NCI-H2171 (cell line): Measurements from ENCODE around the gene RARRES1.

Source experiments
- DNase-seq: peaks from one replicate; lab custom pipeline; 2025; lab: John Stamatoyannopoulos, UW

The RARRES1 gene

DNA sequence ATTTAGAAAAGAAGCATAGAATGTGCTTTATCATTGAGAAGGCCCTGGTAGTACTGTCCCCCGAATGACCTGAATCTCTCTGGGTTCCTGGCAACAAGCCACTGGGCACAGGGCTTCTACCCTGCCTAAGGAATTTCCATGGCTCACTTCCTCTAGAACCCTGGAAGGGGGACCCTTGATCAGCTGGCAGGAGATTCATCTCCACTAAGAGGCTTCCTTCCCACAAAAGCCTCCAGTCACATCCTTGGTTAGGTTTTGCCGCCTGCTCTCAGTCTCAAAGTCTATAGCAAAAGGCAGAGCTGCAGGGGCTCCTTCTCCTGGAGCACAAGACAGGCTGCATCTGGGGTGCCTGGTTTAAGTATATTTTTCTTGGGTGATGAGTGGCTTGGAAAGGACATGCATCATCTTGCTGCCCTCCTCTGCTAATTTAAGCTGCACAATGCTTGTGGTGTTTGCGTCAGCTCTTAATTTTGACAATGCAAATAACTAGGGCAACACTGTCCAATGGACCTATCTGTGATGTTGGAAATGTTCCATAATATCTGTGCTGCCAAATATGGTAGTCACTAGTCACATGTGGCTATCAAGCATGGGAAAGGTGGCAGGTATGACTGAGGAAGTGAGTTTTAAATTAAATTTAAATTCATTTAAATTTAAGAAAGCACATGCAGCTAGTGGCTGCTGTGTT is 33.4 kb upstream of the RARRES1 start:
- no peak for DNase-seq

DNA sequence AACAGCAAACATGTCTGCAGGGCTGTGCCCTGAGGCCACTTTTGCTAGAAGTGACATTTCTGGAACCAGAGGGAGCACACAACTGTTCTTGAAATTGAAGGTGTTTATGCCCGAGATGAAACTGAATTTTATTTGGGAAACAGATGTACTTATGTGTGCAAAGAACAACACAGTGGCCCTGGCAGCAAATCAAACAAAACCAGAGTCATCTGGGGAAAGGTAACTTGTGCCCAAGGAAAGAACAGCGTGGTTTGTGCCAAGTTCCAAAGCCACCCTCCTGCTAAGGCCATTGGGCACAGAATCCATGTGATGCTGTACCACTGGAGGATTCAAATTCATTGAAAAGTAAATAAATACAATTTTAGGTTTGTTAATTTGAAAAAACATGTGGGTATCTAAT is 31.2 kb upstream of the RARRES1 start:
- no peak for DNase-seq

DNA sequence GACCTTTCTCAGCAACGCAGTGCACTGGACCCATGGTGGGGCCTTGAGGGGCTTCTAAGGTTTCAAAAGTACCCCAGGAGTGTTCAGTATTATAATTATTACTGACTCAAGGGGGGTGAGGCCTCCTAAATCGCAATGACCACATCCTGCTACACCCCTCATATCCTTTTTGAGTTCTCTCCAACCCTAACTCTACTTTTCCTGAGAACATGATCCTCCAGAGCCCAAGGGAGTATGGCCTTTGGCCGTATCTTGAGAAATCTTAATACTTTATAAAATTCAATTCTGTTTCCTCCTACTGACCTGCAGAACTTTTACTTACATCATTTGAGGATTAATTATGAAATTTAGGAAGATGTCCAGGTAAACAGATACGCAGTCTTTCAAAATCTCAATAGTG is 30.4 kb upstream of the RARRES1 start:
- DNase-seq: no peak

DNA sequence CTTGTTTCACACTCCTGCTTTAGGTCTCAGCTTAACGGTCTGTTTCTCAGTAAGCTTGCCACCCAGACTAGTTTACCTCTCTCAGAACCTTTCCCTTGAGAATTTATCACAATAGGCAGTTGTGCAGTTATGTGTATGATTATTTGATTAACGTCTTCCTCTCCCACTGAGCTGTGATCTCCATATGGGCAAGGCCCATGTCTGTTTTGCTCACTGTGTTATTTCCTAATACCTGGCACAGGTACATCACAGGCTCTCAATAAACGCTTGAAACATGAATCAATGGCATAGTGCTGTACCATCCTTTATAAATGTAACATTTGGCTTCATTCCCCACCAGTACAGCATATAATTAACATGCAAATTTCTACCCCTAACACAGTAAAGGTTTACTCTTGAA is 29.1 kb upstream of the RARRES1 start:
- no peak for DNase-seq

DNA sequence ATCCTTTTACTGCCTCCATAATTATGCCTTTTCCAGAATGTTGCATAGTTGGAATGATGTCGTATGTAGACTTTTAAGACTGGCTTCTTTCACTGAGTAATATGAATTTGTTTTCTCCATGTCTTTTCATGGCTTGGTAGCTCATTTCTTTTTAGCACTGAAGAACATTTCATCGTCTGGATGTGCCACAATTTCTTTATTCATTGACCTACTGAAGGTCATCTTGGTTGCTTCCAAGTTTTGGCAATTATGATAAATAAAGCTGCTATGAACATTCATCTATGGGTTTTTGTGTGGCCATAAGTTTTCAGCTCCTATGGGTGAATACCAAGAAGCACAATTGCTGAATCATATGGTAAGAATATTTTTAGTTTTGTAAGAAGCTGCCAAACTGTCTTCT is 23.2 kb upstream of the RARRES1 start:
- DNase-seq: no peak

DNA sequence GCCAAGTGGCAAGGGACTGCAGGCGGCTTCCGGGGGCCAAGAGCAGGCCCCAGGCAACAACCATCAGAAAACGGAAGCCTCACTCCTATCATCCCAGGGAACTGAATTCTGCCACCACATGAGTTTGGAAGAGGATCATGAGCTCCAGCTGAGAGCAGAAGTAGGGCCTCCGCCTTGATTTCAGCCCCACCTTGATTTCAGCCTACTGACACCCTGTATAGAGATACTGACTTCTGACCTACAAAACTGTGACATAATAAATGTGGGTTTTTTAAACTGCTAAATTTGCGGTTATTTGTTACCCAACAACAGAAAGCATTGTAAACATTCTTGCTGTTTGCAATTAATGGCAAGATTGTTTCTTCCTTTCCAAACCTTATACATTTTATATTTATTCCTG is 21.6 kb upstream of the RARRES1 start:
- DNase-seq: no peak

DNA sequence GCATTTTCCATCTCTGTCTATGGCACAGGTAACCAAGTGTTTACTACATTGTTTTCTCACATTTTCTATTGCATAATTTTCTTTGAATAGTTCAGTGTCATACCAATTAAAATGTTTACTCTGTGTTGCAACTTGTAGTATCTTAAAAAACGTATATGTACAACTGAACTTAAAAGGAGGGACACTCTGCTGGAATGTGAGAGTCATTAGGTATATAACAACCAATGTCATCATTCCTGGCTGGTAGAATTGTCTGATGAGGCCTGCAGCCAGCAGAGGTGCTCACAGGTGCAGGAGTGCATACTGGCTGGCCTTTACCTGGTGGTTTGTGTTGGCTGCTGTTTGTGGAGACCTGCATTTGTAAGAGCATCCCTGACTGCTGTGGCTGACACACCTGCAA is 19.1 kb upstream of the RARRES1 start:
- DNase-seq: no peak

DNA sequence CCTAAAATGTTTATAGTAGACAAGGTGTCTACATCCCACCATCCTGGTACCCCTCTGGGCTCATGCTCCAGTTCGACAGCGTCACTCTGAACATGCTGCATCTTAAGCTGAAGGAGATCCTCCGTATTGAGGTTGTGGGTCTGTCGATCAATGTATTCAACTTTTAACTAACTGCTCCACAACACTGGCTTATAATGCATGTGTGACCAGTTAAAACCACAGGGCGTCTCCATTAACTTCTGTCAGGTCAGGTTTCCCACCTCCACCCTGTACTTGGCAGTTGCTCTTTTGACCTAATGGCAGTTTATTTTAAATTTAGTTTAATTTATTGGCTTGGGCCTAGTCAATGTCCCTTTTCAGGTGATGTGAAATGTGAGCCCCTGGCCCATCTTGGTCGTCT is 17.8 kb upstream of the RARRES1 start:
- DNase-seq: no peak

DNA sequence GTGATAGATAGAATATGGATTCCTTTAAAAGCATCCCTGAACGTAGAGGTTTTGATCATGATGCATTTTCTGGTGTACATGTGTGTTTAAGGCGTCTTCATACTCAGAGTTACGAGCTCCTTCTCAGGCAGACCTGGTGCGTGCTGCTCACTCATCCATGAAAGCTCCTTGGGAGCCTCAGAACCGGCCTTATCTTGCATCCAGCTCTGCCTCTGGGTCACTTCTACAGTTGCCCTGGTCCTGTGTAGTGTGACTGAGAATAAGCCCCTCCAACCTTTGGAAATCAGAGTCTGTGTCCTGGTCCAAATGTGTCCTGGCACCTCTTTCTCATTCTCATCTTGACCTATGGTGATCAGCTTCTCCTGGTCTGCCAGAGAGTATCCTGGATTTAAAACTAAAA is 17.3 kb upstream of the RARRES1 start:
- no peak for DNase-seq

DNA sequence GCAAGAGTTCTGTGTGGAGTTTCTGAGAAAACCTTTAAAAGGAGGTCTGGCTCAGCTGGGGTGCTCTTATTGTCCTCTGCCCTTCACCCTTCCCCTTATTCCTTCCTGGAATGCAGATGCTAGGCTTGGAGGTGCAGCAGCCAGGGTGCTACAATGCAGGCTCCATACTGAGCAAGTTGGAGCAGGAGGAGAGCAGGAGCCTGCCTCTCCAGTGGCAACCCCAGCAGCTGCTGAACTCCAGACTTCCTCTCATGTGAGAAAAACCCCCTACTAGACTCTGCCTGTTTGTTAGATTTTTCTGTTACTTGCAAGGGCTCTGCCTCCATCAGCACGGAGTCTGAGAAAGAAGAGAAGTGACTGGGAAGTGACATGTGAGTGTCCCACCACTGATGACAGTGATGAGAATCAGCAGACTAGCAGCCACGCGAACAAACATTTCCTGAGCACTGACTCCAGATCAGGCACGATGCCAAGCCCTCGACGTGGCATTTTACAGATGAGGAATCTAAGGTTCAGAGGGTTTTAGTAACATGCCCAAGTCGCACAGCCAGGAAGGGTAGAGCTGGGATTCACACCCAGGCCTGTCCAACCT is 16.1 kb upstream of the RARRES1 start:
- no peak for DNase-seq

DNA sequence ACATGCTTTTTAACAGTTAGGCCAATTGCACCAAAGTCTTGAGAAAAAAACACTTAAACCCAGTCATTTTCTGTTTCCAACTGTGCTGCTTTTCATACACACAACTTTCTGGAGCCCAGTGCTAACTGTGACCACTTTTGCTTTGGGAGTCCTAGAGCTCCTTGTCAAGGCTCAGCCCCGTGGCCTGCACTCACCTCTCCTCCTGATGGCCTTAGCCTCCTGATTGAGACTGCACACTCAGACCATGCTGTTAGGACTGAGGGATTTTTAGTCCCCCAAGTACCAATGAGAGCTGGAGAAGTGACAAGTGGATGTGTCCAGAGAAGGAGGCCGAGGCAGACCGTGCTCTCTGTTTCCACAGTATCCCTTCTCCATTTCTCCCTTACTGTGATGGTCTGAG is 15.2 kb upstream of the RARRES1 start:
- DNase-seq: no peak

DNA sequence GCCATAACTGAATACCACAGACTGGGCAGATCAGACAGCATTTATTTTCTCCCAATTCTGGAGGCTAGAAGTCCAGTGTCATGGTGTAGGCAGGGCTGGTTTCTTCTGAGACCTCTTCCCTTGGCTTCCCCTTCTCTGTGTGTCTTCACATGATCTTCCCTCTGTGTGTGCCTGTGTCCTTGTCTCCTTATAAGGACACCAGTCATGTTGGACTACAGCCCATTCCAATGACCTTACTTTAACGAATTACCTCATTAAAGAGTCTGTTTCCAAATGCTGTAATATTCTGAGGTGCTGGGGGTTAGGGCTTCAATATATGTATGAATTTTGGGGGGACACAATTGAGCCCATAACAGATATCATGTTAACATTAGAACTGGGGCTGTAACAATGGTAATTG is 13.3 kb upstream of the RARRES1 start:
- DNase-seq: no peak

DNA sequence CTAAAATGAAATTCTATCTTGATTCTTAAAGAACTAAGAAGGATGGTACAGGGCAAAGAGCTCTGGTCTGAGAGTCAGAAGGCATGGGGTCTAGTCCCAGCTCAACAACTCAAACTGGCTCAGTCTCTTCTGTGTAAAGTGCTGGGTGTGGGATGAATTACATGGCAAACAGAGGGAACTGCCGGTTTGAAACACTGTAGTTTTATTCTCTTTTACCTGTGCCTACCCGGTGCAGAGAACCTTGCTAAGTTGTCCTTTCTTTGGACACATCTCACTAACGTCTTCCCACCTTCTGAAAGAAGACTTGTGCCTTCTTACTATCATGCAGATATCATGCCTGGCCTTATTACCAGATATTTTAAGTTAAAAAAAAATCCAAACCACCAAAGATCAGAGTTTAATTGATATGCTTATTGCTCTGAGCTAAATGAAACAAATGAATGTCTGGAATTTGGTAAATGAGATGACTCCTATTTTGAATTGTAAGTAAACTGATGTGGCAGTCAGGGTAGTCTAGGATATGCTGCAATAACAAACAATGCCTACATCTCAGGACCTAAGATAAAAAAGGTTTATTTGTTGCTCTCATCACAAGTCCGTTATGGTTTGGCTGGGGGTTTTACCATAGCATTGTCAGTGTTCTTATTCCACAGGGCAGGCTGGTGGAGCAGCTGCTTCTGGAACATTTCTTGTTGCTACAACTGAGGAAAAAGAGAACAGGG is 12.5 kb upstream of the RARRES1 start:
- no peak for DNase-seq

DNA sequence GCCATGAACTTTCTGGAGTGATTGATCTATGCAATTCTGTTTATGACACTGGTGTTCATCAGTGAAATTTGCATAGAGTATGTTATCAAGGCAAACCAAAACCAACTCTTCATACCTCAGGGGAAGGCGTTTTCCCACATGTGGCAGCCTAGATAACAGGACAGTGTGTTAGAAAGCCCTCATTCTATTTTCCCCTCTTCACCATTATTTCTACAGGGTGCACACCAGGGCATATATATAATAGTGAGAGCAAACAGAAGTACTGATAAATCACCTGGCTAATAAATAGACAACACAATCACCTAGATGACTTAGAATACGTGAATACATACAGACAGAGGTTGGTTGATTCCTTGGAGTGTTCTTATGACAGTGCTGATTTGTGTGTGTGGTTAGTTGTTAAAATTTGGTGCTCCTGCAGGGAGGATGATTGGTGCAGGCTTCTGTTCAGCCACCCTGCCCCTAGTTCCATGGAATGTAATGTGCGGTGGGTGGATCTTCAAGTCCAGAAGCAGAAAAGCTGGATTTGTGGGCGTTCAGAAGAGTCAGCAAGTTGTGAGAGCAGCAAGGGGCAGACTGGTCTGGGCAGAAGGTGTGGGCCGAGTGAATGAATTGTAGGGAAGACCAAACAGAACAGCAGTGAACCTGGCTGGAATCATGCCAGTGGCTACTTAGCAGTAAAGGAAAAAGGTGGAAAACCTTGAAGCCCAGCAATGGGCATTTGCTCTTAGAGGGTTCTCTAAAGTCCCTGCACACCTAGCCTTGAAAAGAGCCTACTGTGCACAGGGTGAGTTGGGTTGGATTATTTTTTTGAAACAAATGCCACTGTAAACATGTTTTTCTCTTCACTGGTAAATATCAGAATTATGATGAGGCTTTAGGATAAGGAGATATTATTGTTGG is 11.7 kb upstream of the RARRES1 start:
- DNase-seq: no peak

DNA sequence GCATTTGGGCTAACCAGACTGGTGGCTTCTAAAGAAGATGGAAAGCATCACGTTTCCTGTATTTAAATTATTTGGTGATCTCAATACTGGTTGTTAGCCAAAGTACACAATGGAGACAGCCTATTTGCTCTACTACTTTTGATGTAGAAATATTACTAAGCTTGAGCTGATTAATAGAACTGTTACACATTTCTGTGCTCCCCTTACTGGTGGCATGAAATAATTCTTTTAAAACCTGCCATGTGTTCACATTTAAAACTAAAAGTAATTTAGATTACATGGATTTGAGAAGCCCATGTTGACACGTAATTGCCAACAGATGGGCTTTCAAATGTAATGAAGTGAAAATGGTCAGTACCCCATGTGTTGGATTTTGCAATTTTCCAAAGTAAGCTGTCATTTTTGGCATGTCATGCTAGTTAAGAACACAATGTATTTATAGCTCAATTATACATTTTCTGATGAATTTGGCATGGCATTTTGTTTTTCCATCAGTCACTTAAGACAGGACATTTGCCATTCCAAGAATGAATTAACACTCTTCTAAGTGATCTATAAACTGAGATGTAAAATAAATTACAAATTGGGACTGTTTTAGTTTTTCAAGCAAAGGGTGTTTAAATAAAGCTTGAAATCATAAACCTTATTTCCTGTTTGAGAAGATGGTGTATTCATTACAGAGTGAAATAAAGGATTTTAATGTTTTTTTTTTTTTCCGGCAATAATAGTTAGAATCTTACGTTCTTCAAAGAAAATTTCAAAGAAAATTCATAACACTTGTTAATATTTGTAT is 10.8 kb upstream of the RARRES1 start:
- DNase-seq: no peak

DNA sequence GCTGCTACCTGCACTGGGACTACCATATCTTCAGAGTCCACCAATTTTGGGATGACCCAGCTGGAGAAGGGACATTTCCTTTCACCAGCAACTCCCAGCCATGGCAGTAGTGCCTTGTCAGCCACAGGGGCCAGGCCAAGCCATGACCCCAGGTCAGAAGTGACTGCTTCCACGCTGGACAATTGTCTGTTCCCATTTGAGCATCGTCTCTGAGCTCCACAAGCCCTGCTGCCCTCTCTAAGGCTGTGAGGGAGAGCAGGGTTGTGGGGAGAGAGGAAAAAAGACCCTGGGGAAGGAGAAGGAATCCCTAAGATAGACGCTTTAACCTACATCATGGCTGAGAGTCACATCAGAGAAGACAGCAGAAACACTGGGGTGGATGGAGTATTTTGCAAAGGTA is 7.4 kb upstream of the RARRES1 start:
- DNase-seq: no peak

DNA sequence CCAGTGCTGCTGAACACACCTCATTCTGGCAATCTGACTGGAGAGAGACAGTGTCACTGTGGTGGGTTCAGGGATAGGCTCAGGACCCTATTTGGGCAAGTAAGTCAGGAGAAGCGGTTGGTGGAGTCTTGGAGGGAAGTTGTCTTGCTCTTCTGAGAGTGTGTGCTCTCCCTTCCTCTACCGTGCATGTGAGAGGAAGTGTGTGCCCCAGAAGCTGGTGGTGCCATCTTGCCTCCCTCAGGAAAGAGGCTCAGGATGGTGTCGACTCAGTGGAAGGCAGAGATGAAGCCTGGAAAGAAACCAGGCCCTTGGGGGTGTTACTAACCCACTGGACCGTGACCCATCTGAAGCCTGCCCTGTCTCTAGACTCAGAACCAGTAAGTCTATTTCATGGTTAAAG is 6.8 kb upstream of the RARRES1 start:
- DNase-seq: no peak

DNA sequence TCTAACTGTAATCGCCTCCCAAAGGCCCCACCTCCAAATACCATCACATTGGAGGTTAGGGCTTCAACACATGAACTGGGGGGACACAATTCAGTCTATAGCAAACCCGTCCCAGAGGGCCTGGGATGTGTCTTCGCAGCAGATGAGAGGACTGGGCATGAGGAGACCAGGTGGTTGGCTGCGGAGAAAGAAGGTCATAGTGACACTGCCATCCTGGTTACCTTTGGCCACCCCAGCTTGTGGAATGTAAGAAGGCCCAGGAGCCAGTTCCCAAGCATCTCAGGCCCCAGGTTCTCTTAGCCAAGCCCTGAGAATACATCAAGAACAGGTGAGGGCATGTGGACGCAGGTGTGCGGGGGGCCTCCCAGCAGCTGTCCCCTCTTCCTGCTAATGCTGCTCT is 6.4 kb upstream of the RARRES1 start:
- no peak for DNase-seq

DNA sequence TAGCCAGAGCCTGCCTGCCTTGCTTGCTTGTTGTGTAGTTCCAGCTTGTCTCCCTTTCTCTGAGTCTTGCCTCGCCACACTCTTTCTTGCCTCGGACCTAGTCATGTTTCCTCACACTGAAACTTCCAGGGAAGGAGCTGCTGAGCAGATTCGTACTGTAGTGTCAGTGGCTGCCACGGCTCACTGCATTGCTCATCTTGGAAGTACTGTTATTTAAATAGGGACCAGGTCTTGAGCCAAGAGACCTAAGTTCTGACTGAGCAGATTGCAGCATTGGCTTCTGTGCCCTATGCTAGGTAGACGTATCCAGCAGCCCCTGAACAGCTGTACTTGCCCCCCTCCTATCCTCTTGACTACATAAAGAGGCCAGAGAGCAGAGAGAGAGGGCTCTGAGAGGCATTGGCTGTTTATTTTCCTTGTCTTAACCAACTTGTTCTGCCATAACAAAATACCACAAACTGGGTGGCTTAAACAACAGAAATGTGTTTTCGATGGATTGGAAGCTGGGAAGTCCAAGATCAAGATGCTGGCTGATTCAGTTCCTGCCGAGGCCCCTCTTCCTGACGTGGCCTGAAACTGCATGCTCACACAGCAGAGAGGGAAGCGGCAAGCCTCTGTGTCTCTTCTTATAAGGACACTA is 5.8 kb upstream of the RARRES1 start:
- no peak for DNase-seq

DNA sequence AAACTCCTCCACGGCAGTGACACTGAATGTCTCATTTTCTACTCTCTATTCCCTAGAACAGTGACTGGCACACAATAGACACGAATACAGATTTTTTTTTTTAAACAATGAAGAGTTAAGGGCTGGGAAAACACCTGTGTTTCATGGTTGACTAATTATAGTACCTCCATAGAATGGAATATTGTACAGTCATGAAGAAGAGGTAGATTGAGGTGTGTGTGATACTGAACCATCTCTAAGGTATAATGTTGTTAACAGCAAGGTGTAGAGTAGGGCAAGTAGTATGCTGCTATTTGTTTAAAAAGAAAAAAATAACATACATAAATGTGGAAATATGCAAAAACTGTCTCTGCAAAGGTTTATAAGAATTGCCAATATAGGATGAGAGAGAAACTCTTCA is 5.2 kb upstream of the RARRES1 start:
- no peak for DNase-seq

DNA sequence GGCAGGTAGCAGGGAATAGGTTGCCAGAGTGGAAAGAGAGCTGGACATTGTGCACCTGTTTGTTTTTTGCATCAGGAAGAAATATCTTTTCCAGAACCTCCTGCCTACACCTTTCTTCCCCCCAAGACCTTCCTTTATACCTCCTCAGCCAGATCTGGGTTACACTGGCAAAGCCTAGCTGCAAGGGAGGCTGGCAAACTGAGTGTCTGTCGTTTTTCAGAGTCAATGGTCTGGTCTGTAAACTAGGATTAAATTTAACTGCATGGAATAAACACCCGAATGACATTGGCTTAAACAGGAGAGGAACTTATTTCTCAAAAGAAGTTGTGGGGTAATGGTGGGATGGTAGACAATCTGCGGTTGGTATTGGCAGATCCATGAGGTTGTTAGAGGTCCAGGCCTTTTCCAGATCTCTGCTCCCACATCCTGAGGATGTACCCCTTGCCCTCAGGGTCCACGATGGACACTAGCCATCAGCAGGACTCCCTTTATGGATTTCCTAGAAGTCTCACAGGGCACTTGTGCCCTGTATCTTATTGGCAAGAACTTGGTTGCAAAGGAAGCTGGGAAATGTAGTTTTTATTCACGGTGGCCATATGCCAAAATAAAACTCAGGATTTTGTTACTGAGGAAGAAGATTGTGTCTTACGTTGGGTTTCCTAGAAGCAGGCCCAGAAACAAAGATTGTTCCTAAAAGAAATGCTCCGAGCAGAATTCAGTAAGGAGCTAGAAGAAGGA is 3.2 kb upstream of the RARRES1 start:
- no peak for DNase-seq
